Heart left ventricle (tissue), 16 donors: ENCODE measurements around the gene COX14. TPM values are rescaled to one million over a fixed set of nuclear protein-coding genes. Genes with fewer than 3 reads are reported as not detected.
A peak's percentile ranks its signal among the peaks of the same experiment; 100 is the strongest.

Experiments
- ATAC-seq, 4 donors: fragments of 200-7000 bp; cut with Tn5 transposase; one replicate each; pipeline ENCODE4 v1.9.1; 2020 to 2022; ENCODE audit warnings: moderate library complexity in 4 of 4, mild to moderate bottlenecking in 3 of 4, moderate number of reproducible peaks in 1 of 4
- DNase-seq, 5 donors: peaks; one replicate each; pipeline ENCODE4 v3.0.0-alpha.2; 2020
- H3K27ac ChIP-seq, 12 donors: fragments of 200-600 bp; sonication (generic) in 4 of 12; one replicate each; pipeline versions ENCODE4 v1.5.0 to v1.8.0; 2016 to 2022; ENCODE audit warnings: mild to moderate bottlenecking in 2 of 12
- H3K27me3 ChIP-seq, 9 donors: fragments of 200-600 bp; sonication (generic) in 2 of 9; one replicate each; pipeline versions ENCODE4 v1.5.1 to v1.8.0; 2016 to 2022; ENCODE audit warnings: mild to moderate bottlenecking in 3 of 9
- H3K36me3 ChIP-seq, 9 donors: fragments of 200-600 bp; sonication (generic) in 2 of 9; one replicate each; pipeline versions ENCODE4 v1.5.0 to v1.8.0; 2018 to 2022; ENCODE audit warnings: mild to moderate bottlenecking in 2 of 9
- H3K4me1 ChIP-seq, 12 donors: fragments of 200-600 bp; sonication (generic) in 4 of 12; one replicate each; pipeline versions ENCODE4 v1.5.0 to v1.8.0; 2016 to 2022; ENCODE audit warnings: mild to moderate bottlenecking in 3 of 12
- H3K4me3 ChIP-seq, 12 donors: fragments of 200-600 bp; sonication (generic) in 4 of 12; one replicate each; pipeline versions ENCODE4 v1.5.0 to v1.8.0; 2017 to 2022; ENCODE audit warnings: mild to moderate bottlenecking in 9 of 12, moderate library complexity in 4 of 12
- H3K9me3 ChIP-seq, 12 donors: fragments of 200-600 bp; sonication (generic) in 4 of 12; one replicate each; pipeline versions ENCODE4 v1.5.0 to v1.8.0; 2016 to 2022; ENCODE audit warnings: mild to moderate bottlenecking in 1 of 12
- CTCF ChIP-seq, 12 donors: fragments of 200-600 bp; sonication (generic) in 4 of 12; IDR thresholded peaks; one replicate each; pipeline versions ENCODE4 v1.5.0 to v1.8.0; 2018 to 2022; ENCODE audit warnings: antibody characterized with exemption in 12 of 12, mild to moderate bottlenecking in 5 of 12
- POLR2A ChIP-seq, 2 donors: fragments of 450-650 bp; IDR thresholded peaks; one replicate each; pipeline ENCODE4 v1.6.1; 2017; ENCODE audit warnings: antibody characterized with exemption in 2 of 2, mild to moderate bottlenecking in 2 of 2, moderate library complexity in 2 of 2
- WGBS, 4 donors: extraction: QIAGEN DNeasy Blood & Tissue Kit in 2 of 4; methylation state at CpG; one replicate each; pipeline versions ENCODE4 v1.1.5 to v1.1.7; 2013 to 2018; 5-methylcytosine and 5-hydroxymethylcytosine counted together
- intact Hi-C, 10 donors: fragments of 100-400 bp; cut with DNase I; formaldehyde crosslinking; loops; one replicate each; pipeline versions ENCODE4 v1.11.1 to v1.14.2; 2022
- polyA plus RNA-seq, 2 donors: library from polyadenylated mRNA; stranded (reverse); fragments of 200-250 nt; gene quantifications; one replicate each; pipeline ENCODE4 v1.2.3, GENCODE V29; 2013
- total RNA-seq, 9 donors: library from RNA; depleted of rRNA in 2 of 9; stranded (reverse); fragments of >200 nt in 2 of 9; fragmentation: NEBNext Ultra II Directional in 3 of 9; extraction: Animal tissue kit (Norgen Biotek cat#: 25700) in 3 of 9; gene quantifications; one replicate each; pipeline versions ENCODE4 v1.1.0 to v1.2.4, GENCODE V29; 2016 to 2023
- donor health status: ischemic (EF 13 %, LVEDD 7.1; RV severe dilation, severe dysfunction).
- donor health status: healthy with polysubstance abuse.
- donor health status: DM: no; HTN: yes; CAD: no.
- donor health status: DM: no; HTN: no; CAD: no.
- donor health status: ischemic (EF 25% LVEDD 6.9; RV normal size, moderate dysfunction).
- donor health status: ischemic (EF 25% LVEDD 5.7; RV mildly dilated, moderate dysfunction).
- donor health status: healthy.
- donor health status: DM: yes; HTN: yes; CAD: no.
- donor health status: ischemic (EF 35%, LVEDD 5.7; RV mildly dilated, moderate dysfunction).
- donor health status: nonischemic (EF 11% LVEDD 7.7; RV severe dilation, severe dysfunction).
- donor health status: DM: yes; HTN: yes; CAD: no.
- donor health status: PGD.
- donor health status: ischemic (EF 29% LVEDD 5.4; RV normal size, mild dysfunction).
- donor health status: nonischemic (EF 23%, LVEDD 6.1; RV moderate dilation, normal function).

COX14 gene
- total and polyA plus RNA-seq, 11 donors: 134 to 217 (median 159) TPM

DNA sequence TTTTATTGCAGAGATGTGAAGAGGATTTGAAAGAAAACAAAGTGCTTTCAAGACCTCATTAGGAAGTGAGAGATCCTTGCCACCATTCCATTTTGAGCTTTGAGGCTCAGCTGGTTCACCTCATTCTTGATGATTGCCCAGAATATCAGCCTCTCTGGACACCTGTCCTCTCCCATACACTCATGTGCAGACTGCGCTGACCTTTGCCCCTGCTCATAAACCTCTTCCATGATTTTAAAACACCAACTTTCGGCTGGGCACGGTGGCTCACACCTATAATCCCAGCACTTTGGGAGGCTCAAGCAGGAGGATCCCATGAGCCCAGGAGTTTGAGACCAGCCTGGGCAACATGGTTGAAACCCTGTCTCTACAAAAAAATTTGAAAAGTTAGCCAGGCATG lies 8.9 kb downstream of the COX14 start:
- no peaks in the 10 kb centered on the region for H3K9me3 ChIP-seq
- no peak overlapping the region for H3K4me3 ChIP-seq
- peaks cover 0 to 43% (median 17%) of the 10 kb centered on the region in 12 donors for H3K4me1 ChIP-seq
- 94 to 98% (median 95%) methylated on average over 3 of the region's 3 CpGs for WGBS, 4 donors
- ATAC-seq: no peak
- H3K36me3 ChIP-seq: peaks cover 0 to 80% (median 69%) of the 10 kb centered on the region in 9 donors
- DNase-seq: no peak
- H3K27me3 ChIP-seq: no peaks in the 10 kb centered on the region
- intact Hi-C loops: no loop called here
- TF ChIP-seq CTCF (IDR thresholded peaks at IDR 0.05) (no peak), POLR2A (IDR thresholded peaks at IDR 0.05) (no peak)
- H3K27ac ChIP-seq: no peak overlapping the region

DNA sequence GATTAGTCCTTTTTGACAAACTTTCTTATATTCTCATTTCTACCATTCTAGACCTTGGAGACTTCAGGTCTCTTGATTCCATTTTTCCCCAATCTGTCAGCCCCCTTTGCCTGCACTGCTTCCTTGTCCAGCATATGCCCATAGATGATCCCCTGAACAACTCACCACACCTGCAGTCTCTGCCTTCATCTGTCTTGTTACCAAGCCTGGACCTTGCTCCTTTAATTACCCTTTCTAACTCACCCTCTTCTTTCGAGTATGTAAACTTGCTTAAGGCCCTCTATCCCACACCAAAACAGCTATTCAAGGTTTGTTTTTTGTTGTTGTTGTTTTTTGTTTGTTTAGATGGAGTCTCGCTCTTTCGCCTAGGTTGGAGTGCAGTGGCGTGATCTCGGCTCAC lies 9.6 kb downstream of the COX14 start:
- Histone ChIP-seq H3K9me3 (no peaks in the 10 kb centered on the region), H3K4me3 (no peak overlapping the region), H3K27ac (no peak overlapping the region), H3K36me3 (peaks cover 0 to 77% (median 68%) of the 10 kb centered on the region in 9 donors), H3K4me1 (peaks cover 0 to 38% (median 16%) of the 10 kb centered on the region in 12 donors), H3K27me3 (no peaks in the 10 kb centered on the region)
- DNase-seq (no peak), ATAC-seq (no peak)
- TF ChIP-seq POLR2A (IDR thresholded peaks at IDR 0.05) (no peak), CTCF (IDR thresholded peaks at IDR 0.05) (no peak)
- intact Hi-C loops: no loop called here
- WGBS, 4 donors: 75 to 94% (median 89%) methylated on average over 5 of the region's 5 CpGs

- ATAC-seq: no peak
- peaks cover 0 to 35% (median 12%) of the 10 kb centered on the region in 12 donors for H3K4me1 ChIP-seq
These were observed 11.2 kb downstream of the COX14 start for GRCh38 chr12:50123203-50123602.

GRCh38 chr12:50127546-50127945 lies 15.5 kb downstream of the COX14 start:
- Histone ChIP-seq H3K27ac (no peak overlapping the region), H3K36me3 (peaks cover 0 to 93% (median 75%) of the 10 kb centered on the region in 9 donors), H3K4me3 (no peak overlapping the region), H3K4me1 (peaks cover 0 to 45% (median 13%) of the 10 kb centered on the region in 12 donors), H3K27me3 (no peaks in the 10 kb centered on the region), H3K9me3 (no peaks in the 10 kb centered on the region)
- no peak for TF ChIP-seq CTCF (IDR thresholded peaks at IDR 0.05)
- TF ChIP-seq POLR2A (IDR thresholded peaks at IDR 0.05): no peak
- intact Hi-C loops: no loop called here
- WGBS, 4 donors: 71 to 72% (median 72%) methylated on average over 2 of the region's 2 CpGs
- ATAC-seq (peak; percentile 60 to 76 (median 71)), DNase-seq (peak in 1 of 5 donors; percentile 63)

More at GRCh38 chr12:50123203-50123602, 11.2 kb downstream of the COX14 start:
- DNase-seq: no peak
- H3K27ac ChIP-seq: no peak overlapping the region
- H3K9me3 ChIP-seq: no peaks in the 10 kb centered on the region
- H3K36me3 ChIP-seq: peaks cover 0 to 84% (median 77%) of the 10 kb centered on the region in 9 donors
- 84 to 93% (median 86%) methylated on average over 2 of the region's 2 CpGs for WGBS, 4 donors
- TF ChIP-seq CTCF (IDR thresholded peaks at IDR 0.05): no peak
- TF ChIP-seq POLR2A (IDR thresholded peaks at IDR 0.05): no peak
- no peak overlapping the region for H3K4me3 ChIP-seq
- no peaks in the 10 kb centered on the region for H3K27me3 ChIP-seq
- intact Hi-C loops: no loop called here
